Parathyroid adenoma (tissue), 2 donors: ENCODE data around the gene GRK1.

Experiments
- H2AFZ ChIP-seq: fragments of 300-600 bp; sonication (generic); one replicate; pipeline ENCODE4 v1.7.0; 2017; ENCODE audit warnings: antibody characterized with exemption, mild to moderate bottlenecking
- H3K27ac ChIP-seq: fragments of 300-600 bp; sonication (generic); one replicate; pipeline ENCODE4 v1.7.0; 2017
- H3K27me3 ChIP-seq: fragments of 300-600 bp; sonication (generic); one replicate; pipeline ENCODE4 v1.7.0; 2017; ENCODE audit warnings: low read length; ENCODE audit not compliant: control insufficient read depth, insufficient read depth
- H3K36me3 ChIP-seq: fragments of 300-600 bp; sonication (generic); one replicate; pipeline ENCODE4 v1.7.0; 2017; ENCODE audit warnings: low read length; ENCODE audit not compliant: control insufficient read depth, insufficient read depth
- H3K4me1 ChIP-seq: fragments of 300-600 bp; sonication (generic); one replicate; pipeline ENCODE4 v1.7.0; 2017; ENCODE audit warnings: control low read depth
- H3K4me2 ChIP-seq: fragments of 300-600 bp; sonication (generic); one replicate; pipeline ENCODE4 v1.7.0; 2017; ENCODE audit warnings: low read length
- H3K4me3 ChIP-seq: fragments of 300-600 bp; sonication (generic); one replicate; pipeline ENCODE4 v1.7.0; 2017; ENCODE audit warnings: low read depth, low read length
- H3K79me2 ChIP-seq: fragments of 300-600 bp; sonication (generic); one replicate; pipeline ENCODE4 v1.7.0; 2017; ENCODE audit warnings: control low read depth
- H3K9ac ChIP-seq: fragments of 300-600 bp; sonication (generic); one replicate; pipeline ENCODE4 v1.7.0; 2017; ENCODE audit warnings: mild to moderate bottlenecking
- H3K9me3 ChIP-seq: fragments of 300-600 bp; sonication (generic); one replicate; pipeline ENCODE4 v1.7.0; 2017; ENCODE audit warnings: low read length; ENCODE audit not compliant: control insufficient read depth
- TF ChIP-seq, protein P1 (sequence below): fragments of 300-600 bp; sonication (generic); IDR thresholded peaks from one replicate; pipeline ENCODE4 v1.7.0; 2017; ENCODE audit warnings: antibody characterized with exemption, mild to moderate bottlenecking
- donor health status: primary hyperparathyroidism.

GRK1 gene

DNA sequence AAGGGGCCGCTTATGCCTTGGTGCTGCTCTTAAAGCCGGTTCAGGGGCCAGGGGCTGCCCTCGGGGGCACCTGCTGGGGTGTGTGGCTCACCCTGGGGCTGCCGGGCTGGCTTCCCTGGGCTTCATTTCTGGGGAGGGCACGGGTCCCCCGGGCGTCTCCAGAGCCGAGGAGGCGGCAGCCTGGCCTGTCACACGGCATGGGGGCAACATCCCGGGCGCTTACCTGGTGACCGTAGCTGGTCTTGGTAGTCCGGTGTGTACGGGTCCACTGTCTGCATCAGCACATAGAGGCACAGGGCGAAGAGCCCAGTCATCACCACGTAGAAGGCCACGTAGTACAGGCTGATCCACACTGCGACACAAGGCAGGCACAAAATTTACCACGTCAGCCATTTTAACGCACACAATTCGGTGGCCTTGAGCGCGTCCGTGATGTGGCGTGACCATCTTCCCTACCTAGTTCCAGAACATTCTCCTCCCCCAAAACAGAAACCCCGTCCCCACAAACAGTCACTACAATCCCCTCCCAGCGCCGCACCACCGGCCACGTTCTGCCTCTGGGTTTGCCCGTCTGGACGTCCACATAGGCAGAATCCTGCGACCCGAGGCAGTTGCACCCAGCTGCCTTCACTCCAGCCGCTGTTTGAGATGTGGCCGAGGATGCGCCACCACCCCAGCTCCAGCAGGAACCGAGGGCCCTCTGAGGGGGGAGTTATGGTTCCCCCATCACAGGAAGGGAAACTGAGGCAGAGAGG lies 12.3 kb upstream of the GRK1 start:
- H2AFZ ChIP-seq, result no peak overlapping the region
- no peaks in the 10 kb centered on the region for H3K9me3 ChIP-seq
- H3K79me2 ChIP-seq, result no peaks in the 10 kb centered on the region
- H3K9ac ChIP-seq, result no peak overlapping the region
- no peaks in the 10 kb centered on the region for H3K36me3 ChIP-seq
- H3K4me1 ChIP-seq, result peaks cover 9% of the 10 kb centered on the region
- no peak overlapping the region for H3K4me2 ChIP-seq
- peak overlapping the region; percentile 63 for H3K27ac ChIP-seq
- no peaks in the 10 kb centered on the region for H3K27me3 ChIP-seq
- no peak overlapping the region for H3K4me3 ChIP-seq
- TF ChIP-seq, protein P1, sequence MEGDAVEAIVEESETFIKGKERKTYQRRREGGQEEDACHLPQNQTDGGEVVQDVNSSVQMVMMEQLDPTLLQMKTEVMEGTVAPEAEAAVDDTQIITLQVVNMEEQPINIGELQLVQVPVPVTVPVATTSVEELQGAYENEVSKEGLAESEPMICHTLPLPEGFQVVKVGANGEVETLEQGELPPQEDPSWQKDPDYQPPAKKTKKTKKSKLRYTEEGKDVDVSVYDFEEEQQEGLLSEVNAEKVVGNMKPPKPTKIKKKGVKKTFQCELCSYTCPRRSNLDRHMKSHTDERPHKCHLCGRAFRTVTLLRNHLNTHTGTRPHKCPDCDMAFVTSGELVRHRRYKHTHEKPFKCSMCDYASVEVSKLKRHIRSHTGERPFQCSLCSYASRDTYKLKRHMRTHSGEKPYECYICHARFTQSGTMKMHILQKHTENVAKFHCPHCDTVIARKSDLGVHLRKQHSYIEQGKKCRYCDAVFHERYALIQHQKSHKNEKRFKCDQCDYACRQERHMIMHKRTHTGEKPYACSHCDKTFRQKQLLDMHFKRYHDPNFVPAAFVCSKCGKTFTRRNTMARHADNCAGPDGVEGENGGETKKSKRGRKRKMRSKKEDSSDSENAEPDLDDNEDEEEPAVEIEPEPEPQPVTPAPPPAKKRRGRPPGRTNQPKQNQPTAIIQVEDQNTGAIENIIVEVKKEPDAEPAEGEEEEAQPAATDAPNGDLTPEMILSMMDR, result no peak

GRCh38 chr13:113655346-113656002 lies 11.5 kb upstream of the GRK1 start:
- no peaks in the 10 kb centered on the region for H3K27me3 ChIP-seq
- TF ChIP-seq, protein P1, result no peak
- no peaks in the 10 kb centered on the region for H3K36me3 ChIP-seq
- H3K4me3 ChIP-seq, result no peak overlapping the region
- H3K79me2 ChIP-seq, result no peaks in the 10 kb centered on the region
- H3K9ac ChIP-seq, result no peak overlapping the region
- peaks cover 9% of the 10 kb centered on the region for H3K4me1 ChIP-seq
- H3K27ac ChIP-seq, result peak overlapping the region; percentile 63
- H3K9me3 ChIP-seq, result no peaks in the 10 kb centered on the region
- no peak overlapping the region for H3K4me2 ChIP-seq
- peak overlapping the region; percentile 66 for H2AFZ ChIP-seq

- Histone ChIP-seq H3K27ac (peak overlapping the region; percentile 63), H3K9me3 (no peaks in the 10 kb centered on the region), H3K4me2 (no peak overlapping the region), H3K4me3 (no peak overlapping the region), H3K36me3 (no peaks in the 10 kb centered on the region), H3K9ac (no peak overlapping the region), H2AFZ (peak overlapping the region; percentile 66), H3K79me2 (no peaks in the 10 kb centered on the region), H3K4me1 (peaks cover 9% of the 10 kb centered on the region), H3K27me3 (no peaks in the 10 kb centered on the region)
- TF ChIP-seq, protein P1, result no peak
Observed at GRCh38 chr13:113656003-113656588, 10.9 kb upstream of the GRK1 start.

GRCh38 chr13:113656831-113657671 lies 10.0 kb upstream of the GRK1 start:
- no peaks in the 10 kb centered on the region for H3K9me3 ChIP-seq
- no peak overlapping the region for H3K27ac ChIP-seq
- H3K9ac ChIP-seq, result no peak overlapping the region
- no peak overlapping the region for H3K4me2 ChIP-seq
- TF ChIP-seq, protein P1, result no peak
- no peaks in the 10 kb centered on the region for H3K36me3 ChIP-seq
- peaks cover 9% of the 10 kb centered on the region for H3K4me1 ChIP-seq
- no peak overlapping the region for H3K4me3 ChIP-seq
- H2AFZ ChIP-seq, result no peak overlapping the region
- H3K79me2 ChIP-seq, result no peaks in the 10 kb centered on the region
- no peaks in the 10 kb centered on the region for H3K27me3 ChIP-seq
